ENCODE data around the gene TBC1D10A. TPM values are rescaled to one million over a fixed set of nuclear protein-coding genes. Genes with fewer than 3 reads are reported as not detected.

Gene TBC1D10A
- total RNA-seq, 1 experiment from 2014 or later = 12.6 TPM

DNA sequence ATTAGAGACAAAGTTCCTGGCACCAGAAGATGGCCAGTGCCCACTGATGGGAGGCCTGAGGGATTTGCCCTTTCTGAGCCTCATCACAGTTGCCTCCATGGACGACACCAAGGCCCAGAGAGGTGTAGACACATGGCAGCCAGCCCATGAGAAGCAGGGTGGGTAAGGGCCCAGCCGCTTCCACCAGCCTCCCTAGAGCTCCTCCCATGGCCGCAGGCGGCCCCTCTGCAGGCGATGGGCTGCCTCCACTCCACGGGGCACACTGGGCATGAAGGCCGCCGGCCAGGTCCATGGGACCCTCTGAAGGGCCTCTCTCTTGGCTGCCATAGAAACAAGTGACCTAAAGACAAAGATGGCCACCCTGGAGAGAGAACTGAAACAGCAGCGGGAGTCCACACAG lies 44.6 kb upstream of the TBC1D10A start:
- no peak overlapping the region for H3K9ac ChIP-seq (ENCODE audit: low read length)
- CTCF ChIA-PET = no interaction called here
- ATAC-seq (no peak), DNase-seq (no peak)
- H3K27me3 ChIP-seq (ENCODE audit: low read length) = no peaks in the 10 kb centered on the region
- H3K36me3 ChIP-seq (ENCODE audit: low read depth, low read length) = no peaks in the 10 kb centered on the region
- H3F3A ChIP-seq (ENCODE audit: low read length, unreplicated experiment) = no peaks in the 10 kb centered on the region
- intact Hi-C loops (cut with micrococcal nuclease) = no loop called here
- no peaks in the 10 kb centered on the region for H3K9me2 ChIP-seq (replicated peaks; ENCODE audit: low read length)
- TF ChIP-seq, protein P1, sequence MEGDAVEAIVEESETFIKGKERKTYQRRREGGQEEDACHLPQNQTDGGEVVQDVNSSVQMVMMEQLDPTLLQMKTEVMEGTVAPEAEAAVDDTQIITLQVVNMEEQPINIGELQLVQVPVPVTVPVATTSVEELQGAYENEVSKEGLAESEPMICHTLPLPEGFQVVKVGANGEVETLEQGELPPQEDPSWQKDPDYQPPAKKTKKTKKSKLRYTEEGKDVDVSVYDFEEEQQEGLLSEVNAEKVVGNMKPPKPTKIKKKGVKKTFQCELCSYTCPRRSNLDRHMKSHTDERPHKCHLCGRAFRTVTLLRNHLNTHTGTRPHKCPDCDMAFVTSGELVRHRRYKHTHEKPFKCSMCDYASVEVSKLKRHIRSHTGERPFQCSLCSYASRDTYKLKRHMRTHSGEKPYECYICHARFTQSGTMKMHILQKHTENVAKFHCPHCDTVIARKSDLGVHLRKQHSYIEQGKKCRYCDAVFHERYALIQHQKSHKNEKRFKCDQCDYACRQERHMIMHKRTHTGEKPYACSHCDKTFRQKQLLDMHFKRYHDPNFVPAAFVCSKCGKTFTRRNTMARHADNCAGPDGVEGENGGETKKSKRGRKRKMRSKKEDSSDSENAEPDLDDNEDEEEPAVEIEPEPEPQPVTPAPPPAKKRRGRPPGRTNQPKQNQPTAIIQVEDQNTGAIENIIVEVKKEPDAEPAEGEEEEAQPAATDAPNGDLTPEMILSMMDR (conservative IDR thresholded peaks at IDR 0.05; ENCODE audit: low read depth, low read length) = no peak
- TF ChIP-seq EZH2phosphoT487 (IDR thresholded peaks at IDR 0.05; ENCODE audit: borderline replicate concordance, low read length) (no peak), EZH2 (IDR thresholded peaks at IDR 0.05; ENCODE audit: low read length, unreplicated experiment) (no peak)
- H3K4me2 ChIP-seq (ENCODE audit: low read length) = no peak overlapping the region
- H3K79me2 ChIP-seq (ENCODE audit: low read length) = no peaks in the 10 kb centered on the region
- no TSS peak for BruUV-seq (replicated peaks)
- no peak overlapping the region for H3K4me3 ChIP-seq (ENCODE audit: low read length)
- POLR2A ChIA-PET (ENCODE audit: unreplicated experiment) = interaction anchor here (0.6 kb wide), 1 partner anchor 267 kb away, joined by 3 read pairs; no protein-coding TSS in a partner anchor
- no peak overlapping the region for H2AFZ ChIP-seq (ENCODE audit: low read length)
- no peaks in the 10 kb centered on the region for H3K9me3 ChIP-seq (ENCODE audit: low read length)
- no peaks in the 10 kb centered on the region for H3K4me1 ChIP-seq (ENCODE audit: insufficient read depth, low read length)
- no peak overlapping the region for H3K27ac ChIP-seq (ENCODE audit: low read length)
- no peaks in the 10 kb centered on the region for H4K20me1 ChIP-seq (ENCODE audit: low read length)

DNA sequence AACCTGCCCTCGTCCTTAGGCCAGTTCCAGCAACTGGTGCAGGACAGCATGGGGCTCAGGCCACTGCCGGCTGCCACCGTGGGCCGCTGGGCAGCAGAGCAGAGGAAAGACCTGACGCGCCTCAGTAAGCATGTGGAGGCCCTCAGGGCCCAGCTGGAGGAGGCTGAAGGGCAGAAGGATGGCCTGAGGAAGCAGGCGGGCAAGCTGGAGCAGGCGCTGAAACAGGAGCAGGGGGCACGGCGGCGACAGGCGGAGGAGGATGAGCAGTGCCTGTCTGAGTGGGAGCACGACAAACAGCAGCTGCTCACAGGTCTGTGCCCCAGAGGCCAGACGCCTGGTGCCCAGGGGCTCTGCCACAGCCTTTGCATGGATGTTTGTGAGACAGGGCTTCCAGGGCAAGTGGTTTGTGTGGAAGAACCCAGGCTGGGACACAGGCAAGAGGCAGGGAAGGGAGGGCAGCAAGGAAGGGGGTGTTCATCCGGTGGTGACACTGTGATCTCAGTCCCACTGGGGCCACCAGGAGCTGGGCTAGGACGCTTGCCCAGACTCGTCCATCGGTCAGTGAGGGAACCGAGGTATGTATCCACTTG lies 44.0 kb upstream of the TBC1D10A start:
- no peaks in the 10 kb centered on the region for H4K20me1 ChIP-seq (ENCODE audit: low read length)
- ChIA-PET CTCF (no interaction called here), POLR2A (ENCODE audit: unreplicated experiment) (interaction anchor here (0.6 kb wide), 1 partner anchor 266 kb away, joined by 3 read pairs; no protein-coding TSS in a partner anchor)
- no peak overlapping the region for H2AFZ ChIP-seq (ENCODE audit: low read length)
- no peaks in the 10 kb centered on the region for H3K9me3 ChIP-seq (ENCODE audit: low read length)
- no peak overlapping the region for H3K9ac ChIP-seq (ENCODE audit: low read length)
- H3K27ac ChIP-seq (ENCODE audit: low read length) = no peak overlapping the region
- H3K4me3 ChIP-seq (ENCODE audit: low read length) = no peak overlapping the region
- no TSS peak for BruUV-seq (replicated peaks)
- DNase-seq = no peak
- ATAC-seq = no peak
- H3K36me3 ChIP-seq (ENCODE audit: low read depth, low read length) = no peaks in the 10 kb centered on the region
- TF ChIP-seq, protein P1 (conservative IDR thresholded peaks at IDR 0.05; ENCODE audit: low read depth, low read length) = no peak
- TF ChIP-seq EZH2 (IDR thresholded peaks at IDR 0.05; ENCODE audit: low read length, unreplicated experiment) (no peak), EZH2phosphoT487 (IDR thresholded peaks at IDR 0.05; ENCODE audit: borderline replicate concordance, low read length) (no peak)
- H3F3A ChIP-seq (ENCODE audit: low read length, unreplicated experiment) = no peaks in the 10 kb centered on the region
- intact Hi-C loops (cut with micrococcal nuclease) = no loop called here
- no peaks in the 10 kb centered on the region for H3K79me2 ChIP-seq (ENCODE audit: low read length)
- H3K4me1 ChIP-seq (ENCODE audit: insufficient read depth, low read length) = no peaks in the 10 kb centered on the region
- no peaks in the 10 kb centered on the region for H3K9me2 ChIP-seq (replicated peaks; ENCODE audit: low read length)
- no peaks in the 10 kb centered on the region for H3K27me3 ChIP-seq (ENCODE audit: low read length)
- no peak overlapping the region for H3K4me2 ChIP-seq (ENCODE audit: low read length)

DNA sequence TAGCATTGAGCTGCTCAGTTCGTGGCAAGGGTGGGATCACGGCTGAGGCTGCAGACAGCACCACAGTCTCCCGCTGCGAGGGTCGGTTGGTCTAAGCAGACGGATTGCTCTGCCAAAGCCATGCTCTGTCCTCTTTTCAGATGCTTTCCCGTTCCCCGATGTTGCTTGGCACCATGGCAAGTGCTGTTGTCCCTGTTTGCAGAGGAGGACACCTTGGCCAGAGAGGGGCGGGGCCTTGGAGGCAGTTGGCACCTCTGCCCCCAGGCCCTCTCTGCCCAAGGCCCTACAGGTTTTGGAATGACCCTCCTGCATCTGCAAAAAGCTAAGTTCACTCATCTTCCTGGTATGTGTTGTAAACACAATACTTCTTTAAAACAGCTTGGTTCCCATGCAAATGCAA lies 41.7 kb upstream of the TBC1D10A start:
- no peaks in the 10 kb centered on the region for H3K36me3 ChIP-seq (ENCODE audit: low read depth, low read length)
- no peaks in the 10 kb centered on the region for H3F3A ChIP-seq (ENCODE audit: low read length, unreplicated experiment)
- CTCF ChIA-PET = no interaction called here
- no peak overlapping the region for H3K4me3 ChIP-seq (ENCODE audit: low read length)
- ATAC-seq = no peak
- no peak overlapping the region for H3K4me2 ChIP-seq (ENCODE audit: low read length)
- POLR2A ChIA-PET (ENCODE audit: unreplicated experiment) = no interaction called here
- H3K4me1 ChIP-seq (ENCODE audit: insufficient read depth, low read length) = no peaks in the 10 kb centered on the region
- H3K79me2 ChIP-seq (ENCODE audit: low read length) = no peaks in the 10 kb centered on the region
- no peaks in the 10 kb centered on the region for H3K27me3 ChIP-seq (ENCODE audit: low read length)
- no peaks in the 10 kb centered on the region for H4K20me1 ChIP-seq (ENCODE audit: low read length)
- no peak overlapping the region for H2AFZ ChIP-seq (ENCODE audit: low read length)
- H3K9me3 ChIP-seq (ENCODE audit: low read length) = no peaks in the 10 kb centered on the region
- intact Hi-C loops (cut with micrococcal nuclease) = no loop called here
- DNase-seq = no peak
- BruUV-seq (replicated peaks) = no TSS peak
- H3K9ac ChIP-seq (ENCODE audit: low read length) = no peak overlapping the region
- no peak overlapping the region for H3K27ac ChIP-seq (ENCODE audit: low read length)
- TF ChIP-seq EZH2phosphoT487 (IDR thresholded peaks at IDR 0.05; ENCODE audit: borderline replicate concordance, low read length) (no peak), EZH2 (IDR thresholded peaks at IDR 0.05; ENCODE audit: low read length, unreplicated experiment) (no peak)
- TF ChIP-seq, protein P1 (conservative IDR thresholded peaks at IDR 0.05; ENCODE audit: low read depth, low read length) = no peak
- H3K9me2 ChIP-seq (replicated peaks; ENCODE audit: low read length) = no peaks in the 10 kb centered on the region

Measured in PC-3 (cell line).